ENCODE data around the gene PDE11A.

DNA sequence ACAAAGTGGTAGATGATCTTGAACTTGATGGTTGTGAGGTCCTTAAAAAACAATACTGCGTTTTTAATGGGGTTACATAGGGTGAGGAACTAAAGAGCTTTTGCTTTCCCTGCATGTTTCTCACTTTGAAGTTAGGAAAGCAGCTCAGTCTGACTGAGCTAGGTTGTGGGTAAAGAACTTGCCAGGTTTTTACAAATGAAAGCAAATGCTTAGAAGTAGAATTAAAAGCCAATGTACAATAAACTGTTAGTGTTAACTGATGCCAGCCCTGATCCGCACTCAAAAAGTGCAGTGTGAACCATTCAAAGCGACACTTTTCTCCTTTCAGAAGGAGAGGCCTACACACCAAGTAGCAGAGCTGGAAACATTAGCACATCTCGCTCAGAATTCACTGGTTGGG is 409.7 kb downstream of the PDE11A start:
- TF ChIP-seq POLR2A (IDR thresholded peaks at IDR 0.05): no peak
- TF ChIP-seq, protein P1, sequence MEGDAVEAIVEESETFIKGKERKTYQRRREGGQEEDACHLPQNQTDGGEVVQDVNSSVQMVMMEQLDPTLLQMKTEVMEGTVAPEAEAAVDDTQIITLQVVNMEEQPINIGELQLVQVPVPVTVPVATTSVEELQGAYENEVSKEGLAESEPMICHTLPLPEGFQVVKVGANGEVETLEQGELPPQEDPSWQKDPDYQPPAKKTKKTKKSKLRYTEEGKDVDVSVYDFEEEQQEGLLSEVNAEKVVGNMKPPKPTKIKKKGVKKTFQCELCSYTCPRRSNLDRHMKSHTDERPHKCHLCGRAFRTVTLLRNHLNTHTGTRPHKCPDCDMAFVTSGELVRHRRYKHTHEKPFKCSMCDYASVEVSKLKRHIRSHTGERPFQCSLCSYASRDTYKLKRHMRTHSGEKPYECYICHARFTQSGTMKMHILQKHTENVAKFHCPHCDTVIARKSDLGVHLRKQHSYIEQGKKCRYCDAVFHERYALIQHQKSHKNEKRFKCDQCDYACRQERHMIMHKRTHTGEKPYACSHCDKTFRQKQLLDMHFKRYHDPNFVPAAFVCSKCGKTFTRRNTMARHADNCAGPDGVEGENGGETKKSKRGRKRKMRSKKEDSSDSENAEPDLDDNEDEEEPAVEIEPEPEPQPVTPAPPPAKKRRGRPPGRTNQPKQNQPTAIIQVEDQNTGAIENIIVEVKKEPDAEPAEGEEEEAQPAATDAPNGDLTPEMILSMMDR (IDR thresholded peaks at IDR 0.05): no peak
